HG02642 (cell line): ENCODE results near the gene PLA2G2F.

Experiments used
- ATAC-seq: cut with Tn5 transposase; IDR thresholded peaks from one replicate; pipeline ENCODE4 v1.9.1; 2021; ENCODE audit warnings: mild to moderate bottlenecking; ENCODE audit not compliant: unreplicated experiment, poor library complexity

Gene PLA2G2F

DNA sequence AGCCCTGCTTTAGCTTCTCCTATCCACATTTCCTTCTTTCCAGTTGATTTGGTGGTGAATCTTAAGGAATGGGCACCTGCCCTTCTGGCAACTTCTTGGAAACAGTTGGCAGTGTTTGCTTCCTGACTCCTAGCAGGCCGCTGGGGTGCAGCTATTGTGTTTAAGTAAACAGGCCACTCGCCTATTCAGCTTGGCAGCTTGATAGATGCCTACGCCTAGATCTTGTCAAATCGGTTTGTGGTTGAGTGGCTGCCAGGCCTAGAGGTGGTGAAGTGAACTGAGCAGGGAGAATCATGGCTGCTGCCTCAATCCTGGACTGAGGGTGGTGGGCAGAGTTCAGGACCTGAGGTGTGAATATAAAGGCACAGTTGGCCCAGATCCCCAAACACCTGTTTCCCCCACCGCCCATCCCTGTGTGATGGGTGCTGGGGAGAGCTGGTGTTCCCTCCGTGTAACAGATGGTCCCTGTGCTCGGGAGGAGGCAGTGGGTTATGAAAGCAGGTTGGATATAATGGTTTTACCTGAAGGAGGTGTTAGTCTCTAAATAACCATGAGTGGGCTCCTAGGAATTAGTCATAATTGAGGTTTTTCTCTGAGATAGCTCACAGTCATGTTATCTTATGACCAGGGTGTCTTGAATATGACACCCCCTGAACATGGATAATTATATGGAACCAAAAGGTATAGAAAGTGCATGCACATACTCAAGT, 48.1 kb downstream of the PLA2G2F start:
- no peak for ATAC-seq

GRCh38 chr1:20187813-20188454, 48.8 kb downstream of the PLA2G2F start:
- no peak for ATAC-seq

DNA sequence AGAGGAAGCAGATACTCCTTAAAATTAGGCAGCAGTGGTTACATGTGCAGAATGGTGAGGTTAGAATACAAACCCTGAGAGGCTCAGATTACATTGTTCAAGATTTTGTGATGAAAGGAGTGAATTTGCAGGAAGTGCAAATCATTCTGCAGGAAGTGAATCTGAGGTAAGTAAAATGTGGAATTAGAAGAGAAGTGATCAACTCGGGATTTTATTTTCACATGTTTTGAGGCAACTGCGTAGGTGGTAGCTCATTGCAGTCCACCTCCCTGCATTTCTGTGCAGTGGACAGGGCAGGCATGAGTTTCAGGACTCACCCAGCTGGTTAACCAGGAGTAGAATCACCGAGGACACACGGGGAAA, 49.3 kb downstream of the PLA2G2F start:
- ATAC-seq: no peak

DNA sequence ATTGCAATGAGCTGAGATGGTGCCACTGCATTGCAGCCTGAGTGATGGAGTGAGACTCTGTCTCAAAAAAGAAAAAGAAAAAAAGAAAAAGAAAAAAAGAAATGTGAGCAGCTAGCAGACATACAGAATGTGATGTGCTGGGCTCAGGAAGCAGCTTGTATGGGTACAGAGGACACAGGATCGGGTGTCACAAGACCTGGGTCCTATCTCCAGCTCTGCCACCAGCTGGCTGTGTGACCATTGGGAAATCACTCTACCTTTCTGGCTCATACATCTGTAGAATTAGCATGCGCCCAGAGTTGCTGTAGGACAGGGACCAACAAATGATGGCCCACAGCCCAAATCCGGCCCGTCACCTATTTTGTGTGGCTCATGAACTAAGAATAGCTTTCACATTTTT, 50.5 kb downstream of the PLA2G2F start:
- ATAC-seq: no peak

- no peak for ATAC-seq
Measured at GRCh38 chr1:20190256-20191160, 51.4 kb downstream of the PLA2G2F start.

GRCh38 chr1:20191266-20191825, 52.2 kb downstream of the PLA2G2F start:
- no peak for ATAC-seq

- ATAC-seq: no peak
Measured at GRCh38 chr1:20192364-20192763, 53.2 kb downstream of the PLA2G2F start.

- no peak for ATAC-seq
Measured at GRCh38 chr1:20192871-20193411, 53.8 kb downstream of the PLA2G2F start.

GRCh38 chr1:20194224-20194623, 55.1 kb downstream of the PLA2G2F start:
- no peak for ATAC-seq

- ATAC-seq: no peak
Measured at GRCh38 chr1:20194757-20195461, 55.8 kb downstream of the PLA2G2F start.

DNA sequence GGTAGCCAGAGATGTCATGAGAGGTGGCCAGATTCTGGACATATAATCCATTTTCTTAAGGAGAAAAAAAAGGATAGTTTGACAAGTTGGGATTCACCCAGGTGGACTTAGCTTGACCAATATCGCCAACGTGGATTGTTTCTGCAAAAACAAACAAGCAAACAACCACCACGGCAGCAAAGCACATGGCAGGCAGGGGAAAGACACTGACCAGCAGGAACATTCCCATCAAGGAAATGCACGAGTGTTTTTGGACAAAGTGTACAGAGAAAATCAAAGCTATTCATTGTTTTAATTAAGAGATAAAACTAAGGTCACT, 56.3 kb downstream of the PLA2G2F start:
- no peak for ATAC-seq

DNA sequence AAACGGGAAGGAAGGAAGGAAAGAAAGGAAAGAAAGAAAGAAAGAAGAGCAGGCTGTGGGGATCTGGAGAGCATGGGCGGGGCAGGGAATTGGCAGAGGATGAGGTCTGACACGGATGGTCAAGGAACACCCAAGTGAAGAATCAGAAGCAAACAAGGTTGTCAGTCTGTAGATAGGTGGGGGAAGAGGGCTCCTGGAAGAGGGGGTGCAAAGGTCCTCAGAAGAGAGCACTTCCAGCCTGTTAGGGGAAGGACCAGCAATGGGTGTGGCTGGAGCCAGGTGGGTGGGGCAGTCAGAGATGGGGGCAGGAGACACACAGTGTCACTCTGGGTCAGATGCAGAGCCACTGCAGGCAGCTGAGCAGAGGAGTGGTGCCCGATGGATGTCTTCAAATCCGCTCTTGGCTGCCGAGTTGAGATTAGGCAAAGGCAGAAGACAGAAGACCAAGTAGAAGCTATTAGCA, 58.2 kb downstream of the PLA2G2F start:
- no peak for ATAC-seq

DNA sequence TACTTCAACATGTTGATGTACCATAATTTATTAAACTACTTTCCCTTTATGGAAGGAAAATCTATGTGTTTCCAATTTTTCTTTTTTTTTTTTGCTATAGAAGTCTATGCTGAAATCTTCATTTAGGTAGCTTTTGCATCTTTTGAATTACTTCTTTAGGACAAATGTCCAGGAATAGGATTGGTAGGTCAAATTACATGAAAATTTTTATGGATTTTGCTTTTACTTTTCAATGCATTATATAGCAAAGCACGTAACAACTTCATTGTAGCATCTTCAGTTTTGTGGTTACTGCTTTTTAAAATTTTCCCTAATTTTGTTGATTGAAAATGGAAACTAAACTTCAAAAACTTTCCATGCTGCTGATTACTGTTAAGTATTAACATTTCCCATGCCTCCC, 59.2 kb downstream of the PLA2G2F start:
- ATAC-seq: no peak

GRCh38 chr1:20198918-20199317, 59.8 kb downstream of the PLA2G2F start:
- ATAC-seq: no peak

DNA sequence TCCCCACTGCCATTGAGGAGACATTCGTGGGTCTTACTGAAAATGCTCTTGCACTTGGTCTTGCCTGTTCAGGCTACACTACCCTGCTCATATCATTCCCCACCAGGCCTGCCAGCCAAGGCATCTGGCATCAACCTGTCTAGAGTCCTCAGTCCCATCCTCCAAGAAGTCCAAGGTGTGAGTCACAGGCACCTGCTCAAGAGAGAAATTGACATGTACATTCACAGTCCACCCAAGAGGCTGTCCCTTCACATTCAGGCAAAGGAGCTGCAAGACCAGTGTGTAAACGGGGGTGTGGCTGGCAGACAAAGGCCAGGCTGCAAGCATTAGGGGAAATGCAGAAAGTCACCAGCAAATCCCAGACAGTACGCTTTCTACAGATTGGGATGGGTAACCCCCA, 60.3 kb downstream of the PLA2G2F start:
- ATAC-seq: no peak

- ATAC-seq: no peak
Measured at GRCh38 chr1:20199840-20200239, 60.7 kb downstream of the PLA2G2F start.
